ENCODE results near the gene ATG4B.

Gene ATG4B

DNA sequence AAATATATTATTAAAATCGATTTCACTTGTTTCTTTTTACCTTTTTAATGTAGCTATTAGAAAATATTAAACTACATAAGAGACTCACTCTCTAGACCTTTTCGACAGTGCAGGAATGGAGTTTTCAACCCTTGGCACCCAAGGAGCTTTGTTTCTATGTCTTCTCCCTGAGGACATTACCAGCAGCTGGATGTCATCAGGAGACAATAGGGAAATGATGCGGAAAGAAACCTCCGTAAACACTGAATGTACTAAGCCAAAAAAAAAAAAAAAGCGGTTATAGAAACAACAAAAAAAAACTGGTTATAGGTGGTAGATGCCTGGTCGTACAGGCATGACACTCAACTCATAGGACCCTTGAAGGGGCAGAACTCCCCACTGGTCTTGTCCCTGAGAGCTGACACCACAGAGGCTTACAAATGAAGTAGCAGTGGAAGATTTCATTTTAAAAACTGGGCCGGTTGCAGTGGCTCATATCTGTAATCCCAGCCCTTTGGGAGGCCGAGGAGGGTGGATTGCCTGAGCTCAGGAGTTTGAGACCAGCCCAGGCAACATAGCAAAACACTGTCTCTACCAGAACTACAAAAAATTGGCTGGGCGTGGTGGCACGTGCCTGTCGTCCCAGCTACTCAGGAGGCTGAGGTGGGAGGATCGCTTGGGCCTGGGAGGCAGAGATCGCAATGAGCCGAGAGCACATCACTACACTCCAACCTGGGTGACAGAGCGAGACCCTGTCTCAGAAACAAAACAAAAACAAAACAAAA, 24.3 kb upstream of the ATG4B start:
- no peak for DNase-seq

- no peak for DNase-seq
These were observed 22.5 kb upstream of the ATG4B start for GRCh38 chr2:241615041-241615440.

DNA sequence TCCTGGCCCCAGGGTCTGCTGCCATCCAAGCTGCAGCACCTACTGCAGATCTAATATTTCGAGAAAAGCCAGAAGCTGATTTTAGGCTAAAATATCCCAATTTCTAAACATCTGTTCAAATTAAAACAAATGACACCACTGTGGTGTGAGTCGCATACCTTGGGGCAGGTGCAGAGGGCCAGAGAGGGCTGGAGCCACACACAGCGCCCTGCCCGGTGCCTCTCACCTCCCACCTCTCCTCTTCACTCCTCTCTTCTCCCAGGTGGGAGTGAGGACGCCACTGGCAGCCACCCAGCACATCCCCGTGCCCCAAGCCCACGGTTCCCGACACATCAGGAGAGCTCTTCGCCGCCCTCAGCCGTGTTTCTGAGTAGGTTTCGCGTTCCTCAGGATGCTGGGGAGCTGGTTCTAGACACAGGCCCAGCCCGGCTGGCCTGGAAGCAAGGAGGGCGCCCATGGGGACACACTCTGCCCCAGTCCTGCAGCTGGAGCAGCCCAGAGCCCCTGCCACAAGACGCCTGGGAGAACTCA, 21.9 kb upstream of the ATG4B start:
- no peak for DNase-seq

- DNase-seq: no peak
These were observed 21.0 kb upstream of the ATG4B start for GRCh38 chr2:241616168-241617125.

GRCh38 chr2:241617431-241618154, 19.9 kb upstream of the ATG4B start:
- peak; percentile 4 for DNase-seq

DNA sequence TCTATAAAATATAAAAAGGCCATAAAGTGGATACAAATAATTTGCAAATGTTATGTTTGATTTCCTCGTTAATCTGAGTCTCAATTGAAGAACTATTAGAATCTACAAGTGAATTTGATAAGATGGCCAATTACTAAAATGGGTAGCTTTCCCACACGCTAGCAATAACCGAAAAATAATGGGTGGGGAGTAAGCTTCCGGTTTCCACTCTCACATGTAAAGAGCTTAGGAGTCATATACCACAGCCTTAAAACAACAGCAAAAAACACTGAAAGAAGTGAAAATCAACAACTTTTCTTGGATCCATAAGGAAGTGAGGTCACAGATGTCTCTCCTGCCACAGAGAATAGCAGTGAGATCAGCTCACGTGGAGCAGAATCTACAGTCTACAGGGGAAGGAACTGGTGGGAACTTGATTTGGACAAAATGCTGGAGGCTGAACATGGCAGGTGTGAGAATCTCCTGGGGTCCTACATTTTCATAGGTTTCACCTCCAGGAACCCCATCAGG, 19.1 kb upstream of the ATG4B start:
- no peak for DNase-seq

DNA sequence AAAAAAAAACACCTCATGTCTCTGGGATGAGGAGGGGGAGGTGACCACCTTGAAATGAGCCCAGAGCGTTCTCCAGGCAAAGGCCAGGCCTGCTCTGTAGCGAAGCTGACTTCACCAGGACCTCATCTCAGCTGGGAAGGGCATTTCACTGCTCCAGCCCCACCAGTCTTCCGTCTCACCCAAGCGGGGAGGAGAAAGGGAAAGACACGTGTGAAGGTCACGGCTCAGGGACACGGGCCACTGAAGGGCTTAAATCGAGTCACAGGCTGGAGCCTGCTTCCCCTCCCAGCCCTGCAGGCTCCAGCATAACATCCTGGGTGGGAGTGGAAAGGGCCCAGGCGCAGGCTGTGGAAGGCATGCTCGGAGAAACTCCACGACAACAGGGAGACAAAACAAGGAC, 18.7 kb upstream of the ATG4B start:
- no peak for DNase-seq

DNA sequence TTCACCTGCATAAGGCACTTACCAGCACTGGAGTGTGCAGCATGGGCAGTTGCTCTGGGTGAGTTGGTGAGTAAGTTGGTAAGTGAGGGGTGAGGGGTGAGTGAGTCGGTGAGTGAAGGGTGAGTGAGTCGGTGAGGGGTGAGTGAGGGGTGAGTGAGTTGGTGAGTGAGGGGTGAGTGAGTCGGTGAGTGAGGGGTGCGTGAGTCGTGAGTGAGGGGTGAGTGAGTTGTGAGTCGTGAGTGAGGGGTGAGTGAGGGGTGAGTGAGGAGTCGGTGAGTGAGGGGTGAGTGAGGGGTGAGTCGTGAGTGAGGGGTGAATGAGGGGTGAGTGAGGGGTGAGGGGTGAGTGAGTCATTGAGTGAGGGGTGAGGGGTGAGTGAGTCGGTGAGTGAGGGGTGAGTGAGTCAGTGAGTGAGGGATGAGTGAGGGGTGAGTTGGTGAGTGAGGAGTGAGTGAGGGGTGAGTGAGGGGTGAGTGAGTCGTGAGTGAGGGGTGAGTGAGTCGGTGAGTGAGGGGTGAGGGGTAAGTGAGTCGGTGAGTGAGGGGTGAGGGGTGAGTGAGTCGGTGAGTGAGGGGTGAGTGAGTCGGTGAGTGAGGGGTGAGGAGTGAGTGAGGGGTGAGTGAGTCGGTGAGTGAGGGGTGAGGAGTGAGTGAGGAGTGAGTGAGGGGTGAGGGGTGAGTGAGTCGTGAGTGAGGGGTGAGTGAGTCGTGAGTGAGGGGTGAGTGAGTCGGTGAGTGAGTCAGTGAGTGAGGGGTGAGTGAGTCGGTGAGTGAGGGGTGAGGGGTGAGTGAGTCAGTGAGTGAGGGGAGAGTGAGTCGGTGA, 17.7 kb upstream of the ATG4B start:
- no peak for DNase-seq

DNA sequence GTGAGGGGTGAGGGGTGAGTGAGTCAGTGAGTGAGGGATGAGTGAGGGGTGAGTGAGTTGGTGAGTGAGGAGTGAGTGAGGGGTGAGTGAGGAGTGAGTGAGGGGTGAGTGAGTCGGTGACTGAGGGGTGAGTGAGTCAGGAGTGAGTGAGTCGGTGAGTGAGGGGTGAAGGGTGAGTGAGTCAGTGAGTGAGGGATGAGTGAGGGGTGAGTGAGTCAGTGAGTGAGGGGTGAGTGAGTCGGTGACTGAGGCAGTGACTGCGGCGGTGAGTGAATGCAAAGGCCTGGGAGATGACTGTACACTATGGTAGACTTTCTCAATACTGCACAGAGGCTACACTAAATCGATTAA, 17.1 kb upstream of the ATG4B start:
- DNase-seq: no peak

- no peak for DNase-seq
These were observed 9.8 kb upstream of the ATG4B start for GRCh38 chr2:241627675-241628074.

- DNase-seq: no peak
These were observed 7.6 kb upstream of the ATG4B start for GRCh38 chr2:241629762-241630435.

DNA sequence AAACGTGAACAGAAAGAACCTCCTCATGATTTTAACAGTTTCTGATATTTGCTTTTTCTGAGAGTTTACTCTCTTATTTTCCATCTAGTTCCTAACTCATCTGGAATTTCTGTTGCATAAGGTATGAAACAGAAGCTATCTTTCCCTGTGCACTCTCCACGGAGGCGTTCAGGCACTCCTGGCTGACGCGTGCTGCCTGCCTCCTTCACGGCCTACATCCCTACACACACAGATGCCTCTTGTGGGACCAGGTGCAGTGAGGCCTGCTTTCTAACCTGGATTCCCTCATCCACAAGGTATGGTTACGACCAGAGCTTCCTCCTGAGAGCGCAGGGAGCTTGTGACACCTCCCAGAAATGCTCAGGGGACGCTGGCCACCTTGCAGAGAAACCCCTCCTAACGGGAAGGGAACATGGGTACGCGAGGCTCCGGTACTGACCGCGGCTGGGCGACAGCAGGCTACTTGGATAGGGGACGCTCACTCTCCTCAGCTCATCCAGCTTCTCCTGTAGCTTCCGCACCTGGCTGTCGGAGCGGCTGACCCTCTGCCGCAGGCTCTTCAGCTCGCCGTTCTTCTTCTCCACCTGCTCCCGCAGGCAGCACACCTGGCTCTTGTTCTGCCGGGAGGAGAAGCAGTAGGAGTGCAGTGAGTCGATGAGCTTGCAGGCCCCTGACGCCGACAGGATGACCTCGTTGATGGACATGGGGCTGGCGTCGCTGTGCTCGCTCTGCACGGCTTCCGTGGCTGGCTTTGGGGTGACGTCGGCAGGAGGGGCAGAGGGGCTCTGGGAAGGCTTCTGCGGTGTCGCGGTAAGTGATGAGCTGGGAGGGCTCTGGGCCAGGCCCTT, 4.8 kb upstream of the ATG4B start:
- no peak for DNase-seq

DNA sequence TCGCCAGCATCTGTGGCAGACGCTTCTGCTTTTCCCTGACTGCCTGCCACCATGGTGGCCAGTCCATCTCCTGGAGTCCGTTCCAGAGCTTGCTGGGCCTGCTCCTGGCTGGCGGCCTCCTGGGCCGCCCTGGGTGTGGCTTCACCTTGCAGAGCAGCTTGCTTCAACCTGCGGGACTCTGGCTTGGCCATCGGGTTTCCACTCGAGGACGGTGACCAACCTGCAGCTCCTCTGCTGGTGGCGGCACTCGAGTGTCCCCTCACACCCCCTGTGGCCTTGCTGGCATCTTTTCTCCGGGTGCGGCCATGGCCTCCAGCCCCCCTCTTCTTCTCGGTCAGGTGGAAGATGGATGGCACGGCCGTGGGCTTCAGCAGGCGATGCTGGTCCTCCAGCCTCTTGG, 3.9 kb upstream of the ATG4B start:
- no peak for DNase-seq

GRCh38 chr2:241635756-241636155, 1.7 kb upstream of the ATG4B start:
- no peak for DNase-seq

DNA sequence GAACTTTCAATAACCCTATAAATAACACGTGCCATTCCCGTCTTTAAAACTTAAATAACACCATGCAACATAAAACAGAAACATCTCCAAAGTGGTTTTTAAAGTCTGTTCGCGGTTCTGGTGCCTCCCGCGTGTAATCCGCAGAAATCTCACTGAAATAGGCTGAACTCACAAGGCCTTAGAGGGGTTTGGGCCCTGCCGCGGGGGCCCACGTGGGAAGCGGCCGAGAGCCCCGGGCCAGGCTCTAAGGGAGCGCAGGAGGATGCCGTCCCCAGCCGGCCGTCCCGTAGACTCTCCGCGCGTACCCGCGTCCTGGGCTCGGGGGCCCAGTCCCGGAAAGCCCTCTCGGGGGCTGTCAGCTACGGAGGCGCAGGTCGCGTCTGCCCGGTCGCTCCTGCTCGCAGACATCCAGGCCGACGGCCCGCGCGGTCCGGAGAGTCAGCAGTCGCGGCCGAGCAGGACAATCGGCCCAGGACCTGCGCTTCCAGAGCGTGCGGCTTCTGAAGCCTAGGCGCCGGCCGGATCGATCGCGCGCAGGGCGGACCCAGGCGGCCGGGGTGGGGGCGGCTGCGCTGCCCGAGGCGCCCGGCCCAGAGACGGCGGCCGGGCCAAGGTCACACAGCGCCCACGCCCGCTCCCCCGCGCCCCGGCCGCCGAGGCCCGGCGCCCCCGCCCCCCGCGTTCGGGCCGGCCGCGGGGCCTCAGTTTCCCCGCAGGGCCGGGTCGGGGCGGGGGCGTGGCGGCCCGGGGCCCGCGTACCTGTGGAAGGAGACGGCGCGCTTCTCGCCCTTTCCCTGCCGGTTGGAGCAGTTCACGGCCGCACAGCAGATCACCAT, 1.1 kb upstream of the ATG4B start:
- peak; percentile 42 for DNase-seq

GRCh38 chr2:241637795-241638660, 535 bp downstream of the ATG4B start:
- DNase-seq: no peak

DNA sequence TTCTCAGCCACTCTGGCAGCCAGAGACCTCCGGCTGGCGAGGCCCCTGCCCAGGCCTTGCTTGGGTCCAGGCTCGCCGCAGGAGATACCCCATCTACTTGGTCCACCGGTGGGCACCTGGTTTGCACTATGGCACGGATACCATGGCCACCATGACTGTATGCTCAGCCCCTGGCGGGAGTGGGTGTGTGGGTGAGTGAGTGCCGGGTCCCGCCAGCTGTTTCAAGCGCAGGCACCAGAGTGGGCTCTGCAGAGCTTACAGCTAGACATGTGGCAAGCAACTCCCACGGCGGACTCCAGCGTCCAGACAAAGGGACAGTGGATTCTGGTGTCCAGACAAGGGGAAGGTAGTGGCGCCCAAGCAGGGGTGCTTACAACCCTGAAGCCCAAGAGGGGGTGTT, 1.4 kb downstream of the ATG4B start:
- DNase-seq: no peak

GRCh38 chr2:241639385-241639784, 1.9 kb downstream of the ATG4B start:
- no peak for DNase-seq

All from NCI-H526 treated with DMSO at 0.1 percent for 48 hours (cell line).